ENCODE measurements around the gene PTBP1. TPM values are rescaled to one million over a fixed set of nuclear protein-coding genes. Genes with fewer than 3 reads are reported as not detected.

PTBP1 gene
- total and polyA plus RNA-seq, 4 donors = 72.9 to 147 (median 87.3) TPM

GRCh38 chr19:802498-803098 is 5.3 kb downstream of the PTBP1 start:
- peaks cover 11 to 44% (median 36%) of the 10 kb centered on the region in 4 donors for H3K4me1 ChIP-seq (ENCODE audit: control insufficient read depth in 4 of 4, insufficient read depth in 4 of 4, low read length in 3 of 4)

More at GRCh38 chr19:802498-803098, 5.3 kb downstream of the PTBP1 start:
- H3K9me3 ChIP-seq (ENCODE audit: control insufficient read depth in 4 of 4, low read length in 3 of 4) = no peaks in the 10 kb centered on the region
- peaks cover 18 to 47% (median 37%) of the 10 kb centered on the region in 4 donors for H3K36me3 ChIP-seq (ENCODE audit: control insufficient read depth in 4 of 4, insufficient read depth in 3 of 4, low read depth in 1 of 4, low read length in 3 of 4)
- no peak overlapping the region for H3K4me3 ChIP-seq (ENCODE audit: low read depth in 1 of 3, low read length in 3 of 3)
- H3K27me3 ChIP-seq (ENCODE audit: control insufficient read depth in 4 of 4, insufficient read depth in 4 of 4, low read length in 3 of 4) = no peaks in the 10 kb centered on the region
- H3K9ac ChIP-seq (ENCODE audit: low read depth in 1 of 2, low read length in 2 of 2) = no peak overlapping the region
- 78% methylated on average over 28 of the region's 28 CpGs for WGBS
- H3K27ac ChIP-seq (ENCODE audit: low read depth in 1 of 2, low read length in 2 of 2) = peak overlapping the region in 1 of 2 donors; percentile 7
- TF ChIP-seq FOXA2 (IDR thresholded peaks at IDR 0.05) (no peak), NR2F2 (IDR thresholded peaks at IDR 0.05) (no peak), ATF3 (IDR thresholded peaks at IDR 0.05) (no peak), RXRA (IDR thresholded peaks at IDR 0.05) (no peak), TAF1 (conservative IDR thresholded peaks at IDR 0.05) (no peak), CTCF (IDR thresholded peaks at IDR 0.05; ENCODE audit: low read depth, low read length, missing input control) (no peak), FOXA1 (IDR thresholded peaks at IDR 0.05) (no peak), HNF4A (conservative IDR thresholded peaks at IDR 0.05) (no peak), GABPA (IDR thresholded peaks at IDR 0.05 in 1 of 2, conservative IDR thresholded peaks at IDR 0.05 in 1 of 2) (no peak), HNF4G (IDR thresholded peaks at IDR 0.05) (no peak), EGR1 (IDR thresholded peaks at IDR 0.05; ENCODE audit: low read depth in 2 of 2) (no peak), ZBTB33 (IDR thresholded peaks at IDR 0.05) (no peak), YY1 (IDR thresholded peaks at IDR 0.05) (no peak), JUND (IDR thresholded peaks at IDR 0.05) (no peak), MAX (IDR thresholded peaks at IDR 0.05) (no peak), REST (IDR thresholded peaks at IDR 0.05) (no peak), SP1 (IDR thresholded peaks at IDR 0.05) (no peak)
- DNase-seq (ENCODE audit: low spot score) = no peak

Data from liver (tissue), 9 donors.